Measurements from ENCODE around the gene TUBD1.
"Not testable (repeated sequence)": the region's sequence is repeated elsewhere in the genome, so short reads cannot be mapped to it uniquely, and the experiment has no call there.

TUBD1 gene

DNA sequence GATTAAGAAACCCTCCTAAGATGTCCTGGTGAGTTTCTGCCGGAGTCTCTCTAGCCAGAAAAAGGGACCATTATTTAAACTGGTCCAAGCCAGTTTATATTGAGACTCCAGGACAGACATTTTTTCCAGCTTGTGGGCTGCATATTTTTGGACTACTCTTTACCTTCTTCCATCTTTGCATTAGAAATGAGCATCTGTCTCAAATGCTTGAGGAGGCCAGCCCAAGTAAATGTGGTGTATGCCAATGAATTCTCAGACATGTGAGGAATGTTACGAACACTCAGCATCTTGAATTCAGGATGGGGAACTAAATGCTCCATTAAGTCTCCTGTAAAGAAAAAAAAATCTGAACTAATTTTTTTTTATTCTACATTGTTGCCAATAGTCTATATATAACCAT lies 18.4 kb downstream of the TUBD1 start:
- no peaks in the 10 kb centered on the region for H3K79me2 ChIP-seq (ENCODE audit: control insufficient read depth, insufficient read depth, low read length, unreplicated experiment)
- no peak overlapping the region for H3K27ac ChIP-seq (ENCODE audit: low read depth, low read length)
- H3K27me3 ChIP-seq (ENCODE audit: insufficient read depth, low read length): no peaks in the 10 kb centered on the region
- H2AFZ ChIP-seq (ENCODE audit: low read length, unreplicated experiment): no peak overlapping the region
- H3K4me3 ChIP-seq (ENCODE audit: low read depth, low read length): no peak overlapping the region
- no peaks in the 10 kb centered on the region for H3K4me1 ChIP-seq (ENCODE audit: control insufficient read depth, insufficient read depth, low read length, unreplicated experiment)
- peaks cover 10% of the 10 kb centered on the region; the same call in 1 of the 2 replicates for H3K36me3 ChIP-seq (ENCODE audit: insufficient read depth, low read length)

DNA sequence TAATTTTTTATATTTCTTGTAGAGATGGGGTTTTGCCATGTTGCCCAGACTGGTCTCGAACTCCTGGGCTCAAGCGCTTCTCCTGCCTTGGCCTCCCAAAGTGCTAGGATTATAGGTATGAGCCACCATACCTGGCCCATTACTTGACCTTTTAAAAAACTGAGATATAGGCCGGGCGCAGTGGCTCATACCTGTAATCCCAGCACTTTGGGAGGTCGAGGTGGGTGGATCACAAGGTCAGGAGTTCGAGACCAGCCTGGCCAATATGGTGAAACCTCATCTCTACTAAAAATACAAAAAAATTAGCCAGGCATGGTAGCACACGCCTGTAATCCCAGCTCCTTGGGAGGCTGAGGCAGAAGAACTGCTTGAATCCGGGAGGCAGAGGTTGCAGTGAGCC lies 19.3 kb downstream of the TUBD1 start:
- not testable (repeated sequence) for H3K36me3 ChIP-seq (ENCODE audit: insufficient read depth, low read length); H3K79me2 ChIP-seq (ENCODE audit: control insufficient read depth, insufficient read depth, low read length, unreplicated experiment); H3K27me3 ChIP-seq (ENCODE audit: insufficient read depth, low read length); H3K4me3 ChIP-seq (ENCODE audit: low read depth, low read length); H3K4me1 ChIP-seq (ENCODE audit: control insufficient read depth, insufficient read depth, low read length, unreplicated experiment); H2AFZ ChIP-seq (ENCODE audit: low read length, unreplicated experiment); H3K27ac ChIP-seq (ENCODE audit: low read depth, low read length)

DNA sequence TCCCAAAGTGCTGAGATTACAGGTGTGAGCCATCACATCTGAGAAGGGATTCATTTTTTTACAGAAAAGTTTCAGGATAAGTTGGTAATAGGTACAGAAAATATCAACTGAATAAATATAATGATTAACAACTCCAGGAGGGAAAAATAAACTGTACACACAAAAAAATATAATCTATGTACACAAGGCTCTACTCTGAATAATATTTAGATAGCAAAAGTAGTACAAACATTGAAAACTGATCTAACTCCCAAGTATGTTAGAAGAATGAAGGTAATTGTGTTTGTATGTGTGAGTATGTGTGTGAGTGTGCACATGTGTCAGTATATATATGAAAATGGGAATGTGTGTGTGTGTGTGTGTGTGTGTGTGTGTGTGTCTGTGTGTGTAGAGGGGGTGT lies 20.4 kb downstream of the TUBD1 start:
- H3K36me3 ChIP-seq (ENCODE audit: insufficient read depth, low read length): peaks cover 3% of the 10 kb centered on the region; the same call in 1 of the 2 replicates
- no peak overlapping the region for H3K27ac ChIP-seq (ENCODE audit: low read depth, low read length)
- H2AFZ ChIP-seq (ENCODE audit: low read length, unreplicated experiment): no peak overlapping the region
- H3K79me2 ChIP-seq (ENCODE audit: control insufficient read depth, insufficient read depth, low read length, unreplicated experiment): no peaks in the 10 kb centered on the region
- H3K4me1 ChIP-seq (ENCODE audit: control insufficient read depth, insufficient read depth, low read length, unreplicated experiment): no peaks in the 10 kb centered on the region
- H3K27me3 ChIP-seq (ENCODE audit: insufficient read depth, low read length): no peaks in the 10 kb centered on the region
- H3K4me3 ChIP-seq (ENCODE audit: low read depth, low read length): no peak overlapping the region

DNA sequence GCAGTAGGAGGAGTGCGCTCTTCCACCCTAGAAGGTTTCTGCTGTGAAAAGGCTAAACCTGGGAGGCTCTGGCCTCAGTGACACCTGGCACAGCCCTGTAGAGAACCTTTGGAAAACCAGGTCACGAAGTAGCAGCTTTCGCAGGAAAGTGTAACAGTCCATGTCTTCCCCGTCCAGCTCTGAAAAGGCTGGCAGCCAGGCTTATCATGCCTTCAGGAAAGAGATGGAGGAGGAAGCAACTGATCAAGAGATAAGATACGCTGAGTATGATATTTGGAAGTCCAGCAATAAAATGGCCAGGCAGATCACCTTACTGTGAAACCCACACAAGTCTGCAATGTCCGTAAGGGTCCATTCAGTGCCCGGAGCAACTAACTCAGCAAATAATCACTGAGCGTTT lies 22.3 kb downstream of the TUBD1 start:
- H3K79me2 ChIP-seq (ENCODE audit: control insufficient read depth, insufficient read depth, low read length, unreplicated experiment): no peaks in the 10 kb centered on the region
- no peak overlapping the region for H3K27ac ChIP-seq (ENCODE audit: low read depth, low read length)

DNA sequence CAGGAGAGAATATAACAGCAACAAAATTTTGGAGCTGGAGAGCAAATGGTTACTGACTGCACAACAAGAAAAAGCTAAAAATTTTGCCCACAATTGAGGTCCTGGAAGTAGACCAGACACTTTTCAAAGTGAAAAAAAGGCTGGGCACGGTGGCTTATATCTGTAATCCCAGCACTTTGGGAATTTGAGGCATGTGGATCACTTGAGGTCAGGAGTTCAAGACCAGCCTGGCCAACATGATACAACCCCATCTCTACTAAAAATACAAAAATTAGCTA lies 22.9 kb downstream of the TUBD1 start:
- Histone ChIP-seq H3K36me3 (ENCODE audit: insufficient read depth, low read length) (no peaks in the 10 kb centered on the region), H2AFZ (ENCODE audit: low read length, unreplicated experiment) (no peak overlapping the region), H3K79me2 (ENCODE audit: control insufficient read depth, insufficient read depth, low read length, unreplicated experiment) (no peaks in the 10 kb centered on the region), H3K27me3 (ENCODE audit: insufficient read depth, low read length) (no peaks in the 10 kb centered on the region), H3K4me3 (ENCODE audit: low read depth, low read length) (no peak overlapping the region), H3K4me1 (ENCODE audit: control insufficient read depth, insufficient read depth, low read length, unreplicated experiment) (no peaks in the 10 kb centered on the region), H3K27ac (ENCODE audit: low read depth, low read length) (no peak overlapping the region)

More for the DNA sequence above, 22.3 kb downstream of the TUBD1 start:
- no peaks in the 10 kb centered on the region for H3K36me3 ChIP-seq (ENCODE audit: insufficient read depth, low read length)
- H3K4me3 ChIP-seq (ENCODE audit: low read depth, low read length): no peak overlapping the region
- H2AFZ ChIP-seq (ENCODE audit: low read length, unreplicated experiment): no peak overlapping the region
- no peaks in the 10 kb centered on the region for H3K27me3 ChIP-seq (ENCODE audit: insufficient read depth, low read length)
- H3K4me1 ChIP-seq (ENCODE audit: control insufficient read depth, insufficient read depth, low read length, unreplicated experiment): no peaks in the 10 kb centered on the region

DNA sequence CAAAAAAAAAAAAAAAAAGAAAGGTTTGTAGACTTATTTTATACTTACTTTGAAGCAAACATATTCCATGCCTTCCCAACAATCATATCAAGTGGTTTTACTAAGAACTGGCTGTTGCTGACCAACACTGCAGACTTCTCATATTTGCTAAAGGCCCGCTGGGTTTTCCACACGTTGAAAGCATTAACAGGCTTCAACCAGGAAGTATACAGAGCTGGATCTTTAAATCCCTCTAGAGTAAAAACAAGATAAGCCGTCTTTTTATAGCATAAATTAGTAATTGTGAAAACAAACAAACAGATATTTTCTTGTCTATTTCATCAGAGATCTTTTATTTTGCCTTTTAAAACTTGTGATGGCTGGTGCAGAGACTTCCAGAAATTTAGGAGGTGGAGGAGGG lies 29.1 kb downstream of the TUBD1 start:
- H3K4me1 ChIP-seq (ENCODE audit: control insufficient read depth, insufficient read depth, low read length, unreplicated experiment): no peaks in the 10 kb centered on the region
- H3K4me3 ChIP-seq (ENCODE audit: low read depth, low read length): no peak overlapping the region
- H3K36me3 ChIP-seq (ENCODE audit: insufficient read depth, low read length): no peaks in the 10 kb centered on the region
- no peak overlapping the region for H2AFZ ChIP-seq (ENCODE audit: low read length, unreplicated experiment)
- H3K79me2 ChIP-seq (ENCODE audit: control insufficient read depth, insufficient read depth, low read length, unreplicated experiment): no peaks in the 10 kb centered on the region
- no peak overlapping the region for H3K27ac ChIP-seq (ENCODE audit: low read depth, low read length)
- H3K27me3 ChIP-seq (ENCODE audit: insufficient read depth, low read length): no peaks in the 10 kb centered on the region

DNA sequence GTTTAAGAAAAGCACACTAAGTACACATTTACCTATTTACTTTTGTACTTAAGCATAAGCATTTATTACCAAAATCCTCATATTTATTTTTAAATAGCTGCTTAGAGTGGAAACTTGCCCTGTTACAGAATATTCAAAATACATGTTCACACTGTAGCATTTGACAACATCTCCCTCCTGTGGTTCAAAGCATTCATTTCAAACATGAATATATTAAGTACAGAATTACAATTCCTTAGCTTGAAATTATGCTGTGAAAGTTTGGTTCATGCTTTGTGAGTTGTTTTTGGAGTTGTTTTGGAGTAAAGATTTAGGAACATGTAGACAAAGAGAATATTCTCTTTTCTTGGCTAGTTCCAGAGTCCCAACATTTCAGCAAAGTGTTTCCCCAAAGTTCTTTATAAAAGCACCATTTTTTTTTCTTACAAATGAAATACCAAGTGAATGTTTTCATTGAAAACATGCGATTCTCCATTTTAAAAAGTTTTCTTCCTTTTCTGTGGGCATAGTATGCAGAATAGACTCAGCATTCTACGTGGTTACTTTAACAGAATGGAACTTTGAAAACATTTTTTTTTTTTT lies 33.2 kb downstream of the TUBD1 start:
- H3K4me1 ChIP-seq (ENCODE audit: control insufficient read depth, insufficient read depth, low read length, unreplicated experiment): peaks cover 6% of the 10 kb centered on the region
- no peaks in the 10 kb centered on the region for H3K79me2 ChIP-seq (ENCODE audit: control insufficient read depth, insufficient read depth, low read length, unreplicated experiment)
- no peaks in the 10 kb centered on the region for H3K36me3 ChIP-seq (ENCODE audit: insufficient read depth, low read length)
- H2AFZ ChIP-seq (ENCODE audit: low read length, unreplicated experiment): no peak overlapping the region
- H3K27me3 ChIP-seq (ENCODE audit: insufficient read depth, low read length): no peaks in the 10 kb centered on the region
- H3K4me3 ChIP-seq (ENCODE audit: low read depth, low read length): no peak overlapping the region
- no peak overlapping the region for H3K27ac ChIP-seq (ENCODE audit: low read depth, low read length)

DNA sequence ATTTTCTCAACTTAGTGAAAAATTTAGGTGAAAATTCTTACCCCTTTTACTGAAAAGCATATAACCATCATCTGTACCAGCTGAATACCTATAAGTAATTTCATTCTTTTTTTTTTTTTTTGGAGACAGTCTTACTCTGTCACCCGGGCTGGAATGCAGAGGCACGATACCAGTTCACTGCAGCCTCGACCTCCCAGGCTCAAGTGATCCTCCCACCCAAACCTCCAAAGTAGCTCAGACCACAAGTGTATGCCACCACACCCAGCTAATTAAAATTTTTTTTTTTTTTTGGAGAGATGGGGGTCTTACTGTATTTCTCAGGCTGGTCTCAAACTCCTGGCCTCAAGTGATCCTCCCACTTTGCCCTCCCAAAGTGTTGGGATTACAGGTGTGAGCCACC lies 33.8 kb downstream of the TUBD1 start:
- no peak overlapping the region for H3K4me3 ChIP-seq (ENCODE audit: low read depth, low read length)
- no peak overlapping the region for H3K27ac ChIP-seq (ENCODE audit: low read depth, low read length)
- peaks cover 7% of the 10 kb centered on the region for H3K4me1 ChIP-seq (ENCODE audit: control insufficient read depth, insufficient read depth, low read length, unreplicated experiment)
- no peaks in the 10 kb centered on the region for H3K27me3 ChIP-seq (ENCODE audit: insufficient read depth, low read length)
- H3K36me3 ChIP-seq (ENCODE audit: insufficient read depth, low read length): no peaks in the 10 kb centered on the region
- H2AFZ ChIP-seq (ENCODE audit: low read length, unreplicated experiment): no peak overlapping the region
- no peaks in the 10 kb centered on the region for H3K79me2 ChIP-seq (ENCODE audit: control insufficient read depth, insufficient read depth, low read length, unreplicated experiment)

DNA sequence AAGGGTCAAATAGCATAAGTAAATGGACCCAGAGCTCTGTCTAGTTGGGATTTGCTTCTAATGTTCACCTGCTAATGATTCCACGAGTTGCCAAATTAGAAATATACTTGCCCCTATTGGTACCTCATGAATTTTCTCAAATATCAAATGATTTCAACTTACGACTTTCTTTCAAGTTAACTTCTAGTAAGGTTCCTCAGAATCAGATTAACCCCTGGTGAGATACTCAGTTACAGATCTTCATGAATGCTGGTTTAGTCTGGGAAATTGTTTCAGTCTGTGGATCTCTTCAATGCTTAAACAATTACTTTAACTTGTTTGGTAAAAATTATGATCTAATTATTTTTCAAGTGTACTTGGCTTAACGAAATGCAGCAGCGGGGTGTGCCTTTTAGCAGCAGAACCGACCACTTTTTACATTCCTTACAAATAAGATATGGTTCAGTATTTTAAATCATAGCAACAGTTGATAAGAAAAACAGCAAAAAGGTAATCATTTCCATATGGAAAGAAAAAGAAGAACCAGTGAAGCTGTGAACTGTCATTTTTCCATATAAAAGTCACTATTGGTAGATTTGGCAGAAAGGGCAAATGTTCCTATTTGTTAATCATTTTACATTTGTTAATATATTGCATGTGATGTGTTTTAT lies 34.5 kb downstream of the TUBD1 start:
- Histone ChIP-seq H3K79me2 (ENCODE audit: control insufficient read depth, insufficient read depth, low read length, unreplicated experiment) (no peaks in the 10 kb centered on the region), H3K27me3 (ENCODE audit: insufficient read depth, low read length) (no peaks in the 10 kb centered on the region), H3K27ac (ENCODE audit: low read depth, low read length) (no peak overlapping the region), H3K36me3 (ENCODE audit: insufficient read depth, low read length) (no peaks in the 10 kb centered on the region), H2AFZ (ENCODE audit: low read length, unreplicated experiment) (no peak overlapping the region), H3K4me1 (ENCODE audit: control insufficient read depth, insufficient read depth, low read length, unreplicated experiment) (peaks cover 13% of the 10 kb centered on the region), H3K4me3 (ENCODE audit: low read depth, low read length) (no peak overlapping the region)

DNA sequence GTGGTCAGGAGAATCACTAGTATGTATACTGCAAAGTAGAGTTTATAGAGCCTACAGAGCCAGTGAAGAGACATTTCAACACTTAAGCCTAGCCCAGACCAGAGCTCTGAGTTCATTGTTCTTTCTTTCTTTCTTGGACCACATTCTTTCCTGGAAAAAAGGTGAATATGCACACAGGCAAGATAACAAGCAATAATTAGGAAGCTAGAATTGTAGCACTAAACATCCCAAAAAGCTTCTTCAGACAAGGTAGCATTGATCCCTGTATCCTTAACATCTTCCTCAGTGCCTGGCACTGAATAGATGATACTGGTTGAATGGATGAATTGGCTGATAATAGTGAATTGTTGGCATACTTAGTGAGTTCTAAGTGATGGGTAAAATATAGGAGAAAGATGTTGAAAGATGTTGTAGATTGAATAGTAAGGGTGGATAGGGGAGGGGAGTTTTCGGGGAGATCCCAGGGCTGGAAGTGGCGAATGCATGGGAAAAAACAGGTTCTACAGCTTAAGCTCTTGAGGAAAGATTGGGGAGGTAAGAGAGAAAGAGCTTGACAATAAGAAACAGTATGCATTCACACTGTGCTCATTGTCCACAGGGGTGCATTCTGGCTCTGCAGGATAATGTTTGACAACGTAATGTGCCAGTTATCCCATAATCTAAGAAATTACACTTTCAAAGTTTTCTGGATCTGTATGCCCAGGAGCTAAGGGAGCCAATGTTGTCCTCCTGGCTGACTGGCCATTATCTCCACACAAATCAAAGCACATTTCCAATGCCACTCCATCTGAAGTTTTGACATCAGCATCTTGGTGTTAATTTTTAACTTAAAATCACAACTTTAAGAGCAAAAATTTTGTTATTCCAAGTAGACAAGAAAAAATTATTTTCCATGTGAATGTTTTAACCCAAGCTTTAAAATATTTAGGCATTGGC lies 35.6 kb downstream of the TUBD1 start:
- Histone ChIP-seq H3K79me2 (ENCODE audit: control insufficient read depth, insufficient read depth, low read length, unreplicated experiment) (no peaks in the 10 kb centered on the region), H3K27me3 (ENCODE audit: insufficient read depth, low read length) (no peaks in the 10 kb centered on the region), H2AFZ (ENCODE audit: low read length, unreplicated experiment) (no peak overlapping the region), H3K27ac (ENCODE audit: low read depth, low read length) (no peak overlapping the region), H3K4me1 (ENCODE audit: control insufficient read depth, insufficient read depth, low read length, unreplicated experiment) (peaks cover 24% of the 10 kb centered on the region), H3K36me3 (ENCODE audit: insufficient read depth, low read length) (no peaks in the 10 kb centered on the region), H3K4me3 (ENCODE audit: low read depth, low read length) (no peak overlapping the region)

Measured in ACC112 (cell line).